Kasumi-1 (cell line): ENCODE measurements around the gene ARHGEF7.

Experiments used
- DNase-seq, 2 experiments: peaks; one replicate each; lab custom pipeline; 2025; lab: John Stamatoyannopoulos, UW

ARHGEF7 gene

GRCh38 chr13:111132948-111133347 lies 17.8 kb downstream of the ARHGEF7 start:
- DNase-seq = no peak

- DNase-seq = no peak
Observed at GRCh38 chr13:111139452-111139851, 24.3 kb downstream of the ARHGEF7 start.

GRCh38 chr13:111139873-111140561 lies 24.9 kb downstream of the ARHGEF7 start:
- DNase-seq = no peak

GRCh38 chr13:111140562-111141105 lies 25.5 kb downstream of the ARHGEF7 start:
- DNase-seq = no peak

GRCh38 chr13:111142472-111142871 lies 27.4 kb downstream of the ARHGEF7 start:
- no peak for DNase-seq

- DNase-seq = no peak
Observed at GRCh38 chr13:111143865-111144540, 28.9 kb downstream of the ARHGEF7 start.

GRCh38 chr13:111145071-111145470 lies 30.0 kb downstream of the ARHGEF7 start:
- DNase-seq = no peak

GRCh38 chr13:111145506-111145905 lies 30.4 kb downstream of the ARHGEF7 start:
- no peak for DNase-seq

- no peak for DNase-seq
Observed at GRCh38 chr13:111152844-111153243, 37.7 kb downstream of the ARHGEF7 start.

- DNase-seq = peak; percentile 74 to 75
Observed at GRCh38 chr13:111153279-111153976, 38.3 kb downstream of the ARHGEF7 start.

- peak in 1 of 2 experiments; percentile 31 for DNase-seq
Observed at GRCh38 chr13:111153977-111154332, 38.8 kb downstream of the ARHGEF7 start.

GRCh38 chr13:111156421-111156820 lies 41.3 kb downstream of the ARHGEF7 start:
- no peak for DNase-seq

GRCh38 chr13:111158136-111158805 lies 43.2 kb downstream of the ARHGEF7 start:
- DNase-seq = no peak

GRCh38 chr13:111159362-111160320 lies 44.5 kb downstream of the ARHGEF7 start:
- no peak for DNase-seq

- no peak for DNase-seq
Observed at GRCh38 chr13:111160648-111161047, 45.5 kb downstream of the ARHGEF7 start.

GRCh38 chr13:111161601-111162600 lies 46.8 kb downstream of the ARHGEF7 start:
- DNase-seq = no peak

GRCh38 chr13:111165241-111166010 lies 50.3 kb downstream of the ARHGEF7 start:
- DNase-seq = no peak

- DNase-seq = no peak
Observed at GRCh38 chr13:111166882-111167675, 52.0 kb downstream of the ARHGEF7 start.
